AG20443 (cell line): ENCODE data around the gene HLF.

Experiments
- DNase-seq: peaks from one replicate; pipeline ENCODE4 v3.0.0; 2012; ENCODE audit warnings: low spot score, mixed read lengths

HLF gene

GRCh38 chr17:55290492-55291113 is 25.8 kb downstream of the HLF start:
- no peak for DNase-seq

- DNase-seq = no peak
These were observed 26.4 kb downstream of the HLF start for GRCh38 chr17:55291114-55291507.

GRCh38 chr17:55292094-55292493 is 27.3 kb downstream of the HLF start:
- DNase-seq = no peak

GRCh38 chr17:55294042-55294751 is 29.4 kb downstream of the HLF start:
- DNase-seq = peak; percentile 39

- peak; percentile 80 for DNase-seq
These were observed 30.8 kb downstream of the HLF start for GRCh38 chr17:55295411-55296170.

- DNase-seq = no peak
These were observed 31.5 kb downstream of the HLF start for GRCh38 chr17:55296171-55296695.

GRCh38 chr17:55296699-55297098 is 31.9 kb downstream of the HLF start:
- no peak for DNase-seq

- no peak for DNase-seq
These were observed 33.5 kb downstream of the HLF start for GRCh38 chr17:55298111-55298730.

- no peak for DNase-seq
These were observed 34.5 kb downstream of the HLF start for GRCh38 chr17:55299162-55299838.

GRCh38 chr17:55299890-55300289 is 35.1 kb downstream of the HLF start:
- DNase-seq = no peak

- no peak for DNase-seq
These were observed 35.9 kb downstream of the HLF start for GRCh38 chr17:55300479-55301290.

GRCh38 chr17:55301521-55302406 is 37.0 kb downstream of the HLF start:
- no peak for DNase-seq

- DNase-seq = no peak
These were observed 37.6 kb downstream of the HLF start for GRCh38 chr17:55302407-55302787.

- no peak for DNase-seq
These were observed 38.3 kb downstream of the HLF start for GRCh38 chr17:55303008-55303493.

- no peak for DNase-seq
These were observed 39.0 kb downstream of the HLF start for GRCh38 chr17:55303701-55304145.

- DNase-seq = no peak
These were observed 39.6 kb downstream of the HLF start for GRCh38 chr17:55304171-55304859.

GRCh38 chr17:55305321-55306087 is 40.7 kb downstream of the HLF start:
- no peak for DNase-seq

- DNase-seq = no peak
These were observed 43.1 kb downstream of the HLF start for GRCh38 chr17:55307879-55308278.
